ENCODE results near the gene RIMS3.

- TF ChIP-seq, protein P1, sequence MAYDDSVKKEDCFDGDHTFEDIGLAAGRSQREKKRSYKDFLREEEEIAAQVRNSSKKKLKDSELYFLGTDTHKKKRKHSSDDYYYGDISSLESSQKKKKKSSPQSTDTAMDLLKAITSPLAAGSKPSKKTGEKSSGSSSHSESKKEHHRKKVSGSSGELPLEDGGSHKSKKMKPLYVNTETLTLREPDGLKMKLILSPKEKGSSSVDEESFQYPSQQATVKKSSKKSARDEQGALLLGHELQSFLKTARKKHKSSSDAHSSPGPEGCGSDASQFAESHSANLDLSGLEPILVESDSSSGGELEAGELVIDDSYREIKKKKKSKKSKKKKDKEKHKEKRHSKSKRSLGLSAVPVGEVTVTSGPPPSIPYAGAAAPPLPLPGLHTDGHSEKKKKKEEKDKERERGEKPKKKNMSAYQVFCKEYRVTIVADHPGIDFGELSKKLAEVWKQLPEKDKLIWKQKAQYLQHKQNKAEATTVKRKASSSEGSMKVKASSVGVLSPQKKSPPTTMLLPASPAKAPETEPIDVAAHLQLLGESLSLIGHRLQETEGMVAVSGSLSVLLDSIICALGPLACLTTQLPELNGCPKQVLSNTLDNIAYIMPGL (CRISPR knock-in tag; IDR thresholded peaks at IDR 0.05), result no peak
- TF ChIP-seq IRF1 (CRISPR knock-in tag; IDR thresholded peaks at IDR 0.05), result no peak
These were observed 36.2 kb upstream of the RIMS3 start for GRCh38 chr1:40701684-40702083.

Measured in WTC11 (cell line).